ENCODE results near the gene REC8. TPM values are rescaled to one million over a fixed set of nuclear protein-coding genes. Genes with fewer than 3 reads are reported as not detected.

REC8 gene
- total and polyA plus RNA-seq, 10 of the 15 experiments (the other 5 are each of a cell fraction or from before 2014, with no cell fraction given) = 4.2 to 76.9 (median 29.1) TPM

- TF ChIP-seq SUZ12 (IDR thresholded peaks at IDR 0.05; ENCODE audit: unreplicated experiment) = no peak
- 0 out of 2 replicates have a peak, but pooled peaks have one; percentile 16 for TF ChIP-seq LARP7 (IDR thresholded peaks at IDR 0.05)
- TF ChIP-seq POU2F2 (IDR thresholded peaks at IDR 0.05; ENCODE audit: borderline replicate concordance, low read depth, low read length) = no peak
- 0 out of 2 replicates have a peak, but pooled peaks have one; percentile 10 for TF ChIP-seq SMARCA5 (IDR thresholded peaks at IDR 0.05)
- TF ChIP-seq SMC3 (IDR thresholded peaks at IDR 0.05; ENCODE audit: borderline replicate concordance, low read length) = no peak
- TF ChIP-seq, protein P1, sequence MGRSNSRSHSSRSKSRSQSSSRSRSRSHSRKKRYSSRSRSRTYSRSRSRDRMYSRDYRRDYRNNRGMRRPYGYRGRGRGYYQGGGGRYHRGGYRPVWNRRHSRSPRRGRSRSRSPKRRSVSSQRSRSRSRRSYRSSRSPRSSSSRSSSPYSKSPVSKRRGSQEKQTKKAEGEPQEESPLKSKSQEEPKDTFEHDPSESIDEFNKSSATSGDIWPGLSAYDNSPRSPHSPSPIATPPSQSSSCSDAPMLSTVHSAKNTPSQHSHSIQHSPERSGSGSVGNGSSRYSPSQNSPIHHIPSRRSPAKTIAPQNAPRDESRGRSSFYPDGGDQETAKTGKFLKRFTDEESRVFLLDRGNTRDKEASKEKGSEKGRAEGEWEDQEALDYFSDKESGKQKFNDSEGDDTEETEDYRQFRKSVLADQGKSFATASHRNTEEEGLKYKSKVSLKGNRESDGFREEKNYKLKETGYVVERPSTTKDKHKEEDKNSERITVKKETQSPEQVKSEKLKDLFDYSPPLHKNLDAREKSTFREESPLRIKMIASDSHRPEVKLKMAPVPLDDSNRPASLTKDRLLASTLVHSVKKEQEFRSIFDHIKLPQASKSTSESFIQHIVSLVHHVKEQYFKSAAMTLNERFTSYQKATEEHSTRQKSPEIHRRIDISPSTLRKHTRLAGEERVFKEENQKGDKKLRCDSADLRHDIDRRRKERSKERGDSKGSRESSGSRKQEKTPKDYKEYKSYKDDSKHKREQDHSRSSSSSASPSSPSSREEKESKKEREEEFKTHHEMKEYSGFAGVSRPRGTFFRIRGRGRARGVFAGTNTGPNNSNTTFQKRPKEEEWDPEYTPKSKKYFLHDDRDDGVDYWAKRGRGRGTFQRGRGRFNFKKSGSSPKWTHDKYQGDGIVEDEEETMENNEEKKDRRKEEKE (IDR thresholded peaks at IDR 0.05) = no peak
- peak; percentile 5; the same call in 1 of the 2 replicates for TF ChIP-seq MXI1 (IDR thresholded peaks at IDR 0.05; ENCODE audit: low read depth, low read length)
- TF ChIP-seq, protein P2, sequence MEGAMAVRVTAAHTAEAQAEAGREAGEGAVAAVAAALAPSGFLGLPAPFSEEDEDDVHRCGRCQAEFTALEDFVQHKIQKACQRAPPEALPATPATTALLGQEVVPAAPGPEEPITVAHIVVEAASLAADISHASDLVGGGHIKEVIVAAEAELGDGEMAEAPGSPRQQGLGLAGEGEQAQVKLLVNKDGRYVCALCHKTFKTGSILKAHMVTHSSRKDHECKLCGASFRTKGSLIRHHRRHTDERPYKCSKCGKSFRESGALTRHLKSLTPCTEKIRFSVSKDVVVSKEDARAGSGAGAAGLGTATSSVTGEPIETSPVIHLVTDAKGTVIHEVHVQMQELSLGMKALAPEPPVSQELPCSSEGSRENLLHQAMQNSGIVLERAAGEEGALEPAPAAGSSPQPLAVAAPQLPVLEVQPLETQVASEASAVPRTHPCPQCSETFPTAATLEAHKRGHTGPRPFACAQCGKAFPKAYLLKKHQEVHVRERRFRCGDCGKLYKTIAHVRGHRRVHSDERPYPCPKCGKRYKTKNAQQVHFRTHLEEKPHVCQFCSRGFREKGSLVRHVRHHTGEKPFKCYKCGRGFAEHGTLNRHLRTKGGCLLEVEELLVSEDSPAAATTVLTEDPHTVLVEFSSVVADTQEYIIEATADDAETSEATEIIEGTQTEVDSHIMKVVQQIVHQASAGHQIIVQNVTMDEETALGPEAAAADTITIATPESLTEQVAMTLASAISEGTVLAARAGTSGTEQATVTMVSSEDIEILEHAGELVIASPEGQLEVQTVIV (IDR thresholded peaks at IDR 0.05; ENCODE audit: borderline replicate concordance, partially characterized antibody) = no peak
- no peak for TF ChIP-seq DPF2 (IDR thresholded peaks at IDR 0.05)
- TF ChIP-seq MEF2B (IDR thresholded peaks at IDR 0.05; ENCODE audit: partially characterized antibody, poor library complexity, severe bottlenecking) = no peak
Measured at GRCh38 chr14:24147761-24148428, 24.0 kb upstream of the REC8 start (continued).
